H1 (cell line): ENCODE measurements around the gene FAIM2.

Experiments used
- RAD21 ChIP-seq, 2 experiments: IDR thresholded peaks in 1 of 2; conservative IDR thresholded peaks in 1 of 2; 2 replicates each; pipeline ENCODE4 v1.6.1; 2011; ENCODE audit warnings: low read depth in 2 of 2, low read length in 2 of 2, improper control_type of control experiment in 1 of 2, inconsistent platforms in 1 of 2, mild to moderate bottlenecking in 1 of 2, moderate library complexity in 1 of 2
- RFX5 ChIP-seq: IDR thresholded peaks from 2 replicates; pipeline ENCODE4 v1.6.1; 2011; ENCODE audit warnings: low read depth, low read length, improper control_type of control experiment, borderline replicate concordance
- SIN3A ChIP-seq, 2 experiments: IDR thresholded peaks in 1 of 2; conservative IDR thresholded peaks in 1 of 2; 2 replicates each; pipeline ENCODE4 v1.6.1; 2011 to 2012; ENCODE audit warnings: low read length in 2 of 2, improper control_type of control experiment in 1 of 2, low read depth in 1 of 2, mild to moderate bottlenecking in 1 of 2
- TAF1 ChIP-seq: IDR thresholded peaks from 2 replicates; pipeline ENCODE4 v1.6.1; 2011; ENCODE audit warnings: mild to moderate bottlenecking, low read depth, low read length
- YY1 ChIP-seq: IDR thresholded peaks from 2 replicates; pipeline ENCODE4 v1.6.1; 2011; ENCODE audit warnings: low read depth, mild to moderate bottlenecking, low read length
- ZNF274 ChIP-seq: IDR thresholded peaks from 2 replicates; pipeline ENCODE4 v1.7.0; 2012; ENCODE audit warnings: low read length, borderline replicate concordance; ENCODE audit errors: extremely low read depth
- TF ChIP-seq, protein P1 (sequence below), 3 experiments: IDR thresholded peaks; 1 replicate in 2 of 3; 2 replicates in 1 of 3; pipeline versions ENCODE4 v1.5.1 to v1.6.1; 2011; ENCODE audit warnings: low read length in 3 of 3, mild to moderate bottlenecking in 3 of 3, inconsistent platforms in 2 of 3, low read depth in 1 of 3, moderate library complexity in 1 of 3; ENCODE audit not compliant: insufficient read depth in 1 of 3; ENCODE audit errors: control extremely low read depth in 1 of 3

DNA sequence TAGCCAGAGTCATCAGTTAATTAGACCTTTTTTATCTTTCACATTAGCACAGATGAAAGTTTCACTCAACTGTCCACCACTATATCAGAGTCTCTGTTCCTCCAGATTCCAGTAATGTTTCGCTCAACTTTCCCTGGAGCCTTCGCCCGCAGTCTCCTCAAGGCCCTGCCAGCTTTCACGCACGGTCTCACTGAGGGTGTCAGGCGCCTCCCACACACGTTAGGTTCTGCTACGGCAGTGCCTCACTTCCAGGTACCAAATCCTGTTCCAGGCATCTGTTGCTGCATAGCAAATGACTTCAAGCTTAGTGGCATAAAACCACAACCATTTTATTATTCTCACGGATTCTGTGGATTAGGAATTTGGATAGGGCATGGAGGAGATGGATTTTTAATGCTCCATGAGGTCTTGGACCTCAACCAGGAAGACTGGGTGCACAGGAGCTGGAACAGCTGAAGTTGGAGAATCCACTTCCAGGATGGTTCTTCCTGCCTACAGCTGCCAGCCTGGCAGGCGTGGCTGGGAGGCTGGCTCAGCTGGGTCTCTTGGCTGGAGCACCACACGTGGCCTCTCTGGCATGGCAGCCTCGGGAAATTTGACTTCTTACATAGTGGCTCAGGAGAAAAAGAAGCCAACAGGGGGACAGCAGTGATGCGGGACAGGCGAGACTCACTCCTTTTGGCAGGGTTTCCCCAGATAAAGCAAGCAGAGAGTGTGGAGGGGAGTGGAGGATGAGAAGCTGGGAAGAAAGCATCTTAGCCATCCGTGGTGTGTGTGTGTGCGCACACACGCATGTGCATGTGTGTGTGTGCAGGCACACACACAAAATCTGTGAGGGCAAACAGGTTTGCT lies 39.5 kb downstream of the FAIM2 start:
- no peak for TF ChIP-seq YY1
- TF ChIP-seq, protein P1, sequence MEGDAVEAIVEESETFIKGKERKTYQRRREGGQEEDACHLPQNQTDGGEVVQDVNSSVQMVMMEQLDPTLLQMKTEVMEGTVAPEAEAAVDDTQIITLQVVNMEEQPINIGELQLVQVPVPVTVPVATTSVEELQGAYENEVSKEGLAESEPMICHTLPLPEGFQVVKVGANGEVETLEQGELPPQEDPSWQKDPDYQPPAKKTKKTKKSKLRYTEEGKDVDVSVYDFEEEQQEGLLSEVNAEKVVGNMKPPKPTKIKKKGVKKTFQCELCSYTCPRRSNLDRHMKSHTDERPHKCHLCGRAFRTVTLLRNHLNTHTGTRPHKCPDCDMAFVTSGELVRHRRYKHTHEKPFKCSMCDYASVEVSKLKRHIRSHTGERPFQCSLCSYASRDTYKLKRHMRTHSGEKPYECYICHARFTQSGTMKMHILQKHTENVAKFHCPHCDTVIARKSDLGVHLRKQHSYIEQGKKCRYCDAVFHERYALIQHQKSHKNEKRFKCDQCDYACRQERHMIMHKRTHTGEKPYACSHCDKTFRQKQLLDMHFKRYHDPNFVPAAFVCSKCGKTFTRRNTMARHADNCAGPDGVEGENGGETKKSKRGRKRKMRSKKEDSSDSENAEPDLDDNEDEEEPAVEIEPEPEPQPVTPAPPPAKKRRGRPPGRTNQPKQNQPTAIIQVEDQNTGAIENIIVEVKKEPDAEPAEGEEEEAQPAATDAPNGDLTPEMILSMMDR (IDR thresholded peaks at IDR 0.05; ENCODE audit: control extremely low read depth in 1 of 3, insufficient read depth in 1 of 3, low read depth in 1 of 3, low read length in 3 of 3): no peak
- no peak for TF ChIP-seq RFX5
- TF ChIP-seq RAD21 (IDR thresholded peaks at IDR 0.05 in 1 of 2, conservative IDR thresholded peaks at IDR 0.05 in 1 of 2; ENCODE audit: low read depth in 2 of 2, low read length in 2 of 2): no peak
- no peak for TF ChIP-seq SIN3A (conservative IDR thresholded peaks at IDR 0.05 in 1 of 2, IDR thresholded peaks at IDR 0.05 in 1 of 2; ENCODE audit: low read depth in 1 of 2, low read length in 2 of 2)
- no peak for TF ChIP-seq ZNF274
- no peak for TF ChIP-seq TAF1
